Trophoblast cell (in vitro differentiated cells and primary cell): ENCODE measurements around the gene NLK.

Experiments
- DNase-seq, 2 donors: peaks; one replicate each; pipeline ENCODE4 v3.0.0-alpha.2; 2016
- H2AFZ ChIP-seq: 2 replicates; pipeline ENCODE4 v1.6.1; 2013; ENCODE audit warnings: low read length, moderate library complexity, mild to moderate bottlenecking; ENCODE audit not compliant: insufficient read depth, poor library complexity
- H2AK5ac ChIP-seq: 2 replicates; pipeline ENCODE4 v1.6.1; 2013; ENCODE audit warnings: mild to moderate bottlenecking, low read length
- H2BK120ac ChIP-seq: 2 replicates; pipeline ENCODE4 v1.6.1; 2013; ENCODE audit warnings: low read length, mild to moderate bottlenecking, moderate library complexity; ENCODE audit not compliant: insufficient read depth, poor library complexity
- H2BK12ac ChIP-seq: 2 replicates; pipeline ENCODE4 v1.6.1; 2013; ENCODE audit warnings: mild to moderate bottlenecking, low read length, moderate library complexity
- H2BK5ac ChIP-seq: 2 replicates; pipeline ENCODE4 v1.6.1; 2013; ENCODE audit warnings: low read length, low read depth, moderate library complexity, mild to moderate bottlenecking; ENCODE audit not compliant: poor library complexity
- H3K14ac ChIP-seq: 2 replicates; pipeline ENCODE4 v1.6.1; 2013; ENCODE audit warnings: mild to moderate bottlenecking, low read length
- H3K18ac ChIP-seq: 2 replicates; pipeline ENCODE4 v1.6.1; 2013; ENCODE audit warnings: mild to moderate bottlenecking, low read length
- H3K23ac ChIP-seq: 2 replicates; pipeline ENCODE4 v1.6.1; 2013; ENCODE audit warnings: low read length
- H3K27ac ChIP-seq: 2 replicates; pipeline ENCODE4 v1.5.1; 2013; ENCODE audit warnings: low read depth, mild to moderate bottlenecking, inconsistent platforms, low read length, moderate library complexity
- H3K27me3 ChIP-seq: 2 replicates; pipeline ENCODE4 v1.6.1; 2013; ENCODE audit warnings: inconsistent platforms, mild to moderate bottlenecking, low read length, moderate library complexity; ENCODE audit not compliant: insufficient read depth
- H3K36me3 ChIP-seq, 2 experiments: 1 replicate in 1 of 2; 2 replicates in 1 of 2; pipeline ENCODE4 v1.6.1; 2013; ENCODE audit warnings: low read length in 2 of 2, mild to moderate bottlenecking in 2 of 2, moderate library complexity in 1 of 2; ENCODE audit not compliant: insufficient read depth in 2 of 2, control insufficient read depth in 1 of 2
- H3K4ac ChIP-seq: 2 replicates; pipeline ENCODE4 v1.6.1; 2013; ENCODE audit warnings: low read depth, mild to moderate bottlenecking, low read length, moderate library complexity
- H3K4me1 ChIP-seq, 2 experiments: 1 replicate in 1 of 2; 2 replicates in 1 of 2; pipeline ENCODE4 v1.6.1; 2013; ENCODE audit warnings: low read length in 2 of 2, mild to moderate bottlenecking in 2 of 2, moderate library complexity in 1 of 2; ENCODE audit not compliant: insufficient read depth in 2 of 2, control insufficient read depth in 1 of 2
- H3K4me2 ChIP-seq: 2 replicates; pipeline ENCODE4 v1.6.1; 2013; ENCODE audit warnings: inconsistent platforms, mild to moderate bottlenecking, low read length, moderate library complexity
- H3K4me3 ChIP-seq: 2 replicates; pipeline ENCODE4 v1.5.1; 2013; ENCODE audit warnings: mild to moderate bottlenecking, low read depth, low read length, inconsistent platforms
- H3K79me1 ChIP-seq: one replicate; pipeline ENCODE4 v1.6.1; 2013; ENCODE audit warnings: low read length
- H3K79me2 ChIP-seq: 2 replicates; pipeline ENCODE4 v1.6.1; 2013; ENCODE audit warnings: low read length, mild to moderate bottlenecking; ENCODE audit not compliant: control insufficient read depth, insufficient read depth, poor library complexity
- H3K9ac ChIP-seq: 2 replicates; pipeline ENCODE4 v1.6.1; 2013; ENCODE audit warnings: mild to moderate bottlenecking, low read length
- H3K9me3 ChIP-seq: 2 replicates; pipeline ENCODE4 v1.6.1; 2013; ENCODE audit warnings: low read depth, mild to moderate bottlenecking, control low read depth, inconsistent platforms, low read length; ENCODE audit not compliant: insufficient read depth
- H4K12ac ChIP-seq: 2 replicates; pipeline ENCODE4 v1.6.1; 2013; ENCODE audit warnings: low read depth, mild to moderate bottlenecking, low read length, moderate library complexity
- H4K8ac ChIP-seq: 2 replicates; pipeline ENCODE4 v1.6.1; 2013; ENCODE audit warnings: low read depth, mild to moderate bottlenecking, low read length, moderate library complexity
- H4K91ac ChIP-seq: one replicate; pipeline ENCODE4 v1.6.1; 2013; ENCODE audit warnings: low read depth, mild to moderate bottlenecking, low read length, moderate library complexity
- WGBS: extraction: QIAGEN DNeasy Blood & Tissue Kit; methylation state at CpG from one replicate; pipeline ENCODE4 v1.1.7; 2013; ENCODE audit warnings: missing lambda C conversion rate; ENCODE audit not compliant: insufficient read length, insufficient coverage; ENCODE audit errors: extremely low coverage; 5-methylcytosine and 5-hydroxymethylcytosine counted together

Gene NLK

DNA sequence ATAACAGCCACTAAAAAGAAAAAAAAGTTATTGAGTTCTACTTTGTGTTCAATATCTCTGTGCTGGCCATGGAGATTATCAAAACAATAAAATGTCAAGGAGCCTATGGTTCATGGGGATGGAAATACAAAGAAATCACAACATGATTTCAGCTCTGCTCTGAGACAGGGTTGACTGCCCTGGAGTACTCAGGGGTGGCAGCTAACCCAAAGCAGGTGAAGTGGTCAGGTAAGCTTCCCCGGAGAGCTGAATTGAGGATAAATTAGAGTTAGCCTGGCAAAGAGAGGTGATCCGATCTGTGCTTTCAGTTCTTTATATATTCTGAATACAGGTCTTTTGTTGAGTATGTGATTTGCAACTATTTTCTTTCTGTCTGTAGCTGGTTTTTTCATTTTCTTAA lies 157.3 kb downstream of the NLK start:
- H3K79me1 ChIP-seq: peaks cover 1% of the 10 kb centered on the region
- H2BK120ac ChIP-seq: no peak overlapping the region
- no peak overlapping the region for H3K14ac ChIP-seq
- H4K91ac ChIP-seq: no peak overlapping the region
- H3K9ac ChIP-seq: no peak overlapping the region
- no peak overlapping the region for H3K18ac ChIP-seq
- H3K27me3 ChIP-seq: no peaks in the 10 kb centered on the region
- no CpG with 5 or more reads among the region's 2 CpGs for WGBS
- no peaks in the 10 kb centered on the region for H3K9me3 ChIP-seq
- no peak overlapping the region for H2BK12ac ChIP-seq
- no peak overlapping the region for H2AK5ac ChIP-seq
- no peaks in the 10 kb centered on the region for H3K79me2 ChIP-seq
- H3K4me3 ChIP-seq: no peak overlapping the region
- no peak overlapping the region for H3K27ac ChIP-seq
- H2AFZ ChIP-seq: no peak overlapping the region
- peaks cover 0 to 6% of the 10 kb centered on the region in 2 experiments for H3K4me1 ChIP-seq
- H2BK5ac ChIP-seq: no peak overlapping the region
- no peak overlapping the region for H3K23ac ChIP-seq
- no peak overlapping the region for H3K4ac ChIP-seq
- no peak overlapping the region for H3K4me2 ChIP-seq
- no peak overlapping the region for H4K12ac ChIP-seq
- H4K8ac ChIP-seq: no peak overlapping the region
- DNase-seq: no peak
- H3K36me3 ChIP-seq: peaks cover 2 to 5% of the 10 kb centered on the region in 2 experiments

DNA sequence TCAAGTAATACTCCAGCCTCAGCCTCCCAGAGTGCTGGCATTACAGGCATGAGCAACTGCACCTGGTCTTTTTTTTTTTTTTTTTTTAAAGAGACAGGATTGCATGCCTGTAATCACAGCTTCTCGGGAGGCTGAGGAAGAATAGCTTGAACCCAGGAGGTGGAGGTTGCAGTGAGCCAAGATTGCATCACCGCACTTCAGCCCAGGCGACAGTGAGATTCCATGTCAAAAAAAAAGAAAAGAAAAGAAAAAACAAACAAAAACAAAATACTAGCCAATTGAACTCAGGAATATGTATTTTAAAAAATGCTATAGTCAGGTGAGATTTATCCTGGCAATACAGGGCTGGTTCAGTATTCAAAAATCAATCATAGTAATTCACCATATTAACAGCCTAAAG lies 158.8 kb downstream of the NLK start:
- Histone ChIP-seq H3K9ac (no peak overlapping the region), H3K4me2 (no peak overlapping the region), H3K23ac (no peak overlapping the region), H2BK5ac (no peak overlapping the region), H4K91ac (no peak overlapping the region), H3K9me3 (no peaks in the 10 kb centered on the region), H3K4me1 (peaks cover 0 to 6% of the 10 kb centered on the region in 2 experiments), H2AFZ (no peak overlapping the region), H3K79me1 (peaks cover 1% of the 10 kb centered on the region), H3K4me3 (no peak overlapping the region), H3K79me2 (no peaks in the 10 kb centered on the region), H2AK5ac (no peak overlapping the region), H4K12ac (no peak overlapping the region), H3K27ac (no peak overlapping the region), H3K18ac (no peak overlapping the region), H3K27me3 (no peaks in the 10 kb centered on the region), H3K4ac (no peak overlapping the region), H3K36me3 (peaks cover 0 to 2% of the 10 kb centered on the region in 2 experiments), H4K8ac (no peak overlapping the region), H2BK12ac (no peak overlapping the region), H2BK120ac (no peak overlapping the region), H3K14ac (no peak overlapping the region)
- no peak for DNase-seq
- WGBS: no CpG with 5 or more reads among the region's 3 CpGs

DNA sequence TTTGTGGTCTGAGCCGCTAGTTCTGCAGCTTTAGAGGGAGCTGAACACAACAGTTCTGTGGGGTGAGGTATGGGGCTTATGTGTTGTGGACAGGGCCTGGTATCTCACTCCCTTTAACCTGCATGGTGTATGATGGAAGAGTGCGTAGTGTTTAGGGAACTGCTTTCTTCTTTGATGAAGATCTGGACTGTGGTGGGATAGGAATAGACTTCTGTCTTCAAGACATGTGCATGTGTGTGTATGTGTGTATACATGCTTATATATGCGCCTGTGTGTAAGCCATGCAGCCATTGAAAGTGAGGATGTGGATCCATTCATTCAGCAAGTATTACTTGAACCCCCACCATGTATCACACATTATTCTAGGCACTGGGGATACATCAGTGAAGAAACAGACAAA lies 161.8 kb downstream of the NLK start:
- no peak for DNase-seq
- Histone ChIP-seq H3K36me3 (peaks cover 0 to 2% of the 10 kb centered on the region in 2 experiments), H3K4me2 (no peak overlapping the region), H2AK5ac (no peak overlapping the region), H3K79me1 (peaks cover 1% of the 10 kb centered on the region), H2BK120ac (no peak overlapping the region), H2AFZ (no peak overlapping the region), H4K8ac (no peak overlapping the region), H3K27me3 (no peaks in the 10 kb centered on the region), H3K4me3 (no peak overlapping the region), H4K12ac (no peak overlapping the region), H3K23ac (no peak overlapping the region), H2BK5ac (no peak overlapping the region), H3K27ac (no peak overlapping the region), H3K4ac (no peak overlapping the region), H3K9me3 (no peaks in the 10 kb centered on the region), H2BK12ac (no peak overlapping the region), H3K4me1 (peaks cover 0 to 6% of the 10 kb centered on the region in 2 experiments), H3K14ac (no peak overlapping the region), H3K9ac (no peak overlapping the region), H3K79me2 (no peaks in the 10 kb centered on the region), H4K91ac (no peak overlapping the region), H3K18ac (no peak overlapping the region)
- no CpG with 5 or more reads among the region's 3 CpGs for WGBS

DNA sequence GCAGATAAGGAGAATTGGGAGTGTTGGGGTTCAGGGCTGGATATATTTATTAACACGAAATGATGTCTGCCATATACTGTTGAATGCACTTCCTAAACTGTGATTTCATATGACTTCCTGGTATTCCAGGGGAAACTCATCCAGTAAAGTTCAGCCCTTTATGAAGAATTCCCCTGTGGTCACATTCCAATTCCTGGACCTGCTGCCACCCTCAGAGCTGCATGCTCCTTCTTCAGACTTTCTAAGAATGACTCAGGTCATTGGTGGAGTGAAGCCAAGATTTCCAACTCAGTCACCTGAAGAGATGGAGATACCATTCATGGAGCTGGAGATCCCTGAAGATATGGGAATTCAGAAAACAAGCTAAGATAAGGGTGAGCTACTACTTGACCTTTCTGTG lies 162.3 kb downstream of the NLK start:
- Histone ChIP-seq H3K4me1 (peaks cover 0 to 6% of the 10 kb centered on the region in 2 experiments), H3K14ac (no peak overlapping the region), H3K4me2 (no peak overlapping the region), H3K36me3 (peaks cover 0 to 2% of the 10 kb centered on the region in 2 experiments), H4K8ac (no peak overlapping the region), H3K79me1 (peaks cover 1% of the 10 kb centered on the region), H3K23ac (no peak overlapping the region), H2AFZ (no peak overlapping the region), H4K12ac (no peak overlapping the region), H3K9me3 (no peaks in the 10 kb centered on the region), H3K79me2 (no peaks in the 10 kb centered on the region), H3K18ac (no peak overlapping the region), H2AK5ac (no peak overlapping the region), H2BK5ac (no peak overlapping the region), H3K27me3 (no peaks in the 10 kb centered on the region), H2BK12ac (no peak overlapping the region), H3K4me3 (no peak overlapping the region), H3K27ac (no peak overlapping the region), H3K4ac (no peak overlapping the region), H4K91ac (no peak overlapping the region), H2BK120ac (no peak overlapping the region), H3K9ac (no peak overlapping the region)
- DNase-seq: peak; percentile 30 to 38
- no CpG with 5 or more reads among the region's 1 CpG for WGBS
